ENCODE results near the gene NKD2.

DNA sequence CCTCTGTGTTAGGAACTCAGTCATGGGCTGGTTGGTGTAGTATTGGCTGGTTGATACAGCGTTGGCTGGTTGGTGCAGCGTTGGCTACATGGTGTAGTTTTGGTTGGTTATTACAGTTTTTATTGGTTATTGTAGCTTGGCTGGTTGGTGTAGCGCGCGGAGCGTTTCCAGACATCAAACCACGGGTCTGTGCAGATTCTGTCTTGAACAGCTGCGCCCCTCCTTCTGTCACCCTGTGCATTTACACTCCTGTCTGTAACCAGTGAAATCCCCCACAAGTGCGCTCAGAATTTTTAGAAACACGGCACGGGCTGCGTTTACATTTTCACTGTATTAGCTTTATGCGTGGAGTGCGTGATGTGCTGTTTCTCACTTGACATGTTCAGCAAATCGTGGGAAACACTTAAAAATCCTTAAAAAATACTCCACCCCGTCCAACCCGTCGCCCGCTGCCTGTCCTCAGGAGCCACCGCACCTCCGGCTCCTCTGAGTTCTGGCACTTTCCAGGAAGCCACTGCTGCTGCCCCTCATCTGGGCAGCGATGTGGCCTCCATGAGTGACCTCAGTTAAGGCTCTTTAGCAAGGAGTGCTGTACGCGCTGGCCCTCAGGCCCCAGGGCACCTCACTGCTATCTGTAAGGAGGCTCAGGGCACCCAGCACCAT lies 20.8 kb downstream of the NKD2 start:
- no peak for TF ChIP-seq CTCF (IDR thresholded peaks at IDR 0.05; ENCODE audit: low read length)
- no peak for TF ChIP-seq EZH2 (optimal IDR thresholded peaks at IDR 0.05; ENCODE audit: low read depth, low read length)

All from MM.1S (cell line).